Fibroblast of skin of abdomen (primary cell): ENCODE data around the gene KRT37. TPM values are rescaled to one million over a fixed set of nuclear protein-coding genes. Genes with fewer than 3 reads are reported as not detected.

Experiments used
- DNase-seq: peaks from one replicate; pipeline ENCODE4 v3.0.0-alpha.2; 2013
- polyA plus RNA-seq, 2 experiments: library from polyadenylated mRNA; unstranded; fragments of 120-200 nt; gene quantifications; one replicate each; pipeline ENCODE4 v1.2.1, GENCODE V29; 2013; ENCODE audit not compliant: insufficient read length in 2 of 2

KRT37 gene
- polyA plus RNA-seq (2013, experiment 1 of 2; ENCODE audit: insufficient read length), result not detected
- not detected for polyA plus RNA-seq (2013, experiment 2 of 2; ENCODE audit: insufficient read length)

GRCh38 chr17:41424111-41424635 lies at the start of gene KRT37:
Gene KRT37 (minus strand): TSS chr17:41424585. CDS start chr17:41424523, 62 bp downstream.
- no peak for DNase-seq

GRCh38 chr17:41468346-41468745 lies 44.0 kb upstream of the KRT37 start:
- DNase-seq, result no peak

- no peak for DNase-seq
Measured at GRCh38 chr17:41467561-41467960, 43.2 kb upstream of the KRT37 start.

- no peak for DNase-seq
Measured at GRCh38 chr17:41466988-41467387, 42.6 kb upstream of the KRT37 start, which contains the start of gene KRT32. Gene KRT32 (minus strand): TSS chr17:41467386. CDS start chr17:41467325, 61 bp downstream.

GRCh38 chr17:41464682-41465081 lies 40.3 kb upstream of the KRT37 start:
- peak; percentile 88 for DNase-seq

- DNase-seq, result no peak
Measured at GRCh38 chr17:41464173-41464572, 39.8 kb upstream of the KRT37 start.

- no peak for DNase-seq
Measured at GRCh38 chr17:41463746-41464145, 39.4 kb upstream of the KRT37 start.

GRCh38 chr17:41462705-41463104 lies 38.3 kb upstream of the KRT37 start:
- DNase-seq, result no peak

GRCh38 chr17:41457676-41458075 lies 33.3 kb upstream of the KRT37 start:
- DNase-seq, result no peak

- no peak for DNase-seq
Measured at GRCh38 chr17:41456204-41456603, 31.8 kb upstream of the KRT37 start.

GRCh38 chr17:41455236-41455635 lies 30.9 kb upstream of the KRT37 start:
- no peak for DNase-seq

- DNase-seq, result no peak
Measured at GRCh38 chr17:41453066-41453465, 28.7 kb upstream of the KRT37 start.

GRCh38 chr17:41452281-41452680 lies 27.9 kb upstream of the KRT37 start:
- no peak for DNase-seq

GRCh38 chr17:41451154-41451728 lies 26.9 kb upstream of the KRT37 start:
- peak; percentile 64 for DNase-seq

GRCh38 chr17:41449008-41449407 lies 24.6 kb upstream of the KRT37 start:
- DNase-seq, result no peak

GRCh38 chr17:41448506-41448905 lies 24.1 kb upstream of the KRT37 start:
- no peak for DNase-seq

GRCh38 chr17:41446806-41447205 lies 22.4 kb upstream of the KRT37 start:
- DNase-seq, result peak; percentile 49

- no peak for DNase-seq
Measured at GRCh38 chr17:41444640-41445039, 20.3 kb upstream of the KRT37 start.

GRCh38 chr17:41444186-41444585 lies 19.8 kb upstream of the KRT37 start:
- DNase-seq, result no peak

GRCh38 chr17:41442739-41443138 lies 18.4 kb upstream of the KRT37 start:
- peak; percentile 46 for DNase-seq

- DNase-seq, result no peak
Measured at GRCh38 chr17:41440531-41441033, 16.2 kb upstream of the KRT37 start, which contains the start of gene KRT38. Gene KRT38 (minus strand): TSS chr17:41440983. CDS start chr17:41440921, 62 bp downstream.

GRCh38 chr17:41439375-41439774 lies 15.0 kb upstream of the KRT37 start:
- no peak for DNase-seq

GRCh38 chr17:41437769-41438168 lies 13.4 kb upstream of the KRT37 start:
- no peak for DNase-seq

GRCh38 chr17:41437254-41437653 lies 12.9 kb upstream of the KRT37 start:
- no peak for DNase-seq
